Vagina (tissue), 2 donors: Measurements from ENCODE around the gene MCM7. TPM values are rescaled to one million over a fixed set of nuclear protein-coding genes. Genes with fewer than 3 reads are reported as not detected.
"Not testable (repeated sequence)": the region's sequence is repeated elsewhere in the genome, so short reads cannot be mapped to it uniquely, and the experiment has no call there.

Experiments
- DNase-seq, 2 donors: peaks; one replicate each; pipeline ENCODE4 v3.0.0-alpha.2; 2017; ENCODE audit errors: extremely low spot score in 2 of 2
- H3K27ac ChIP-seq: fragments of 200-600 bp; sonication (generic); one replicate; pipeline ENCODE4 v1.5.1; 2019
- H3K27me3 ChIP-seq: fragments of 200-600 bp; sonication (generic); one replicate; pipeline ENCODE4 v1.5.1; 2019
- H3K36me3 ChIP-seq, 2 donors: fragments of 200-600 bp; sonication (generic); one replicate each; pipeline ENCODE4 v1.5.1; 2017 to 2019
- H3K4me1 ChIP-seq: fragments of 200-600 bp; sonication (generic); one replicate; pipeline ENCODE4 v1.5.1; 2019
- H3K4me3 ChIP-seq, 2 donors: fragments of 200-600 bp; sonication (generic); 1 replicate in 1 of 2; 2 replicates in 1 of 2; pipeline ENCODE4 v1.5.1; 2016 to 2019
- H3K9me3 ChIP-seq: fragments of 200-600 bp; sonication (generic); one replicate; pipeline ENCODE4 v1.5.1; 2019
- CTCF ChIP-seq, 3 experiments: fragments of 450-650 bp in 2 of 3; fragments of 200-600 bp in 1 of 3; sonication (generic) in 1 of 3; IDR thresholded peaks; one replicate each; pipeline ENCODE4 v1.5.1; 2017 to 2019; ENCODE audit warnings: antibody characterized with exemption in 3 of 3, mild to moderate bottlenecking in 2 of 3, moderate library complexity in 2 of 3
- POLR2A ChIP-seq, 2 donors: fragments of 450-650 bp; IDR thresholded peaks; one replicate each; pipeline ENCODE4 v1.6.1; 2017; ENCODE audit warnings: antibody characterized with exemption in 2 of 2, mild to moderate bottlenecking in 2 of 2, moderate library complexity in 2 of 2
- POLR2AphosphoS5 ChIP-seq, 2 donors: sonication (generic); formaldehyde crosslinking; IDR thresholded peaks; one replicate each; pipeline ENCODE4 v1.9.0; 2017; ENCODE audit warnings: antibody characterized with exemption in 2 of 2, mild to moderate bottlenecking in 2 of 2, low read depth in 1 of 2; ENCODE audit not compliant: insufficient read depth in 1 of 2
- intact Hi-C: fragments of 100-400 bp; cut with DNase I; formaldehyde crosslinking; loops from one replicate; pipeline ENCODE4 v1.15.1; 2023
- total RNA-seq: library from RNA; depleted of rRNA; stranded (reverse); fragments of >200 nt; gene quantifications from one replicate; pipeline ENCODE4 v1.2.3, GENCODE V29; 2016

MCM7 gene
- total RNA-seq: 35.1 TPM

- intact Hi-C loops: no loop called here
- DNase-seq: peak; percentile 99
- Histone ChIP-seq H3K4me3 (peak within 1 kb of the TSS; percentile 81 to 96), H3K9me3 (no peaks in the 10 kb centered on the region), H3K27ac (peak within 1 kb of the TSS; percentile 95), H3K27me3 (no peaks in the 10 kb centered on the region), H3K4me1 (peaks cover 34% of the 10 kb centered on the region), H3K36me3 (peaks cover 0 to 41% of the 10 kb centered on the region in 2 donors)
- TF ChIP-seq POLR2AphosphoS5 (IDR thresholded peaks at IDR 0.05; ENCODE audit: insufficient read depth in 1 of 2, low read depth in 1 of 2) (peak; percentile 76 to 90), CTCF (IDR thresholded peaks at IDR 0.05) (no peak)
These were observed at the start of gene MCM7, which contains the start of gene AP4M1 for GRCh38 chr7:100101016-100101862. Gene MCM7, minus strand, starts transcription at chr7:100101397. Its CDS starts 103 bp downstream, at chr7:100101294. Gene AP4M1, plus strand, starts transcription at chr7:100101643. Its CDS starts 72 bp downstream, at chr7:100101715.

- peaks cover 20% of the 10 kb centered on the region for H3K4me1 ChIP-seq
- no peaks in the 10 kb centered on the region for H3K9me3 ChIP-seq
- no peaks in the 10 kb centered on the region for H3K27me3 ChIP-seq
- H3K27ac ChIP-seq: peak within 1 kb of the TSS; percentile 90
- TF ChIP-seq POLR2AphosphoS5 (IDR thresholded peaks at IDR 0.05; ENCODE audit: insufficient read depth in 1 of 2, low read depth in 1 of 2): peak; percentile 98 to 99
- TF ChIP-seq CTCF (IDR thresholded peaks at IDR 0.05): no peak
- TF ChIP-seq POLR2A (IDR thresholded peaks at IDR 0.05): peak in 1 of 2 donors; percentile 56
- H3K36me3 ChIP-seq: peaks cover 0 to 10% of the 10 kb centered on the region in 2 donors
- peak within 1 kb of the TSS; percentile 75 to 84 for H3K4me3 ChIP-seq
- intact Hi-C loops: loop anchor here (10.0 kb wide), 1 partner anchor 46 kb away; no protein-coding TSS in a partner anchor
- DNase-seq: peak; percentile 98 to 99
These were observed 47.5 kb upstream of the MCM7 start, which contains the start of gene LAMTOR4 for GRCh38 chr7:100148559-100149328. Gene LAMTOR4, plus strand, starts transcription at chr7:100148918. Its CDS starts 55 bp downstream, at chr7:100148973.

GRCh38 chr7:100148225-100148558 is 47.0 kb upstream of the MCM7 start:
- Histone ChIP-seq H3K4me1 (peaks cover 14% of the 10 kb centered on the region), H3K27ac (peak overlapping the region; percentile 61), H3K4me3 (peak overlapping the region; percentile 27 to 84), H3K27me3 (no peaks in the 10 kb centered on the region), H3K36me3 (peaks cover 0 to 6% of the 10 kb centered on the region in 2 donors), H3K9me3 (no peaks in the 10 kb centered on the region)
- DNase-seq: no peak
- TF ChIP-seq POLR2AphosphoS5 (IDR thresholded peaks at IDR 0.05; ENCODE audit: insufficient read depth in 1 of 2, low read depth in 1 of 2): no peak
- TF ChIP-seq CTCF (IDR thresholded peaks at IDR 0.05): no peak
- TF ChIP-seq POLR2A (IDR thresholded peaks at IDR 0.05): no peak
- intact Hi-C loops: loop anchor here (10.0 kb wide), 1 partner anchor 47 kb away; no protein-coding TSS in a partner anchor

- Histone ChIP-seq H3K27ac (no peak overlapping the region), H3K4me1 (peaks cover 13% of the 10 kb centered on the region), H3K27me3 (no peaks in the 10 kb centered on the region), H3K4me3 (no peak overlapping the region), H3K9me3 (no peaks in the 10 kb centered on the region), H3K36me3 (no peaks in the 10 kb centered on the region)
- TF ChIP-seq CTCF (IDR thresholded peaks at IDR 0.05): no peak
- no peak for TF ChIP-seq POLR2A (IDR thresholded peaks at IDR 0.05)
- TF ChIP-seq POLR2AphosphoS5 (IDR thresholded peaks at IDR 0.05; ENCODE audit: insufficient read depth in 1 of 2, low read depth in 1 of 2): no peak
- intact Hi-C loops: loop anchor here (10.0 kb wide), 1 partner anchor 48 kb away; no protein-coding TSS in a partner anchor
- no peak for DNase-seq
These were observed 46.1 kb upstream of the MCM7 start for GRCh38 chr7:100147278-100147677.

- H3K9me3 ChIP-seq, H3K27ac ChIP-seq, H3K27me3 ChIP-seq, H3K4me3 ChIP-seq, H3K36me3 ChIP-seq, DNase-seq: not testable (repeated sequence)
- H3K4me1 ChIP-seq: peaks cover 13% of the 10 kb centered on the region
- intact Hi-C loops: loop anchor here (10.0 kb wide), 1 partner anchor 48 kb away; no protein-coding TSS in a partner anchor
These were observed 45.2 kb upstream of the MCM7 start for GRCh38 chr7:100146350-100146749.
